GM19463 (cell line): ENCODE measurements around the gene TRPM3.

Source experiments
- ATAC-seq: cut with Tn5 transposase; IDR thresholded peaks from one replicate; pipeline ENCODE4 v1.9.1; 2021; ENCODE audit warnings: mild to moderate bottlenecking, moderate library complexity; ENCODE audit not compliant: unreplicated experiment

Gene TRPM3

GRCh38 chr9:70589571-70590314 is 531.7 kb downstream of the TRPM3 start:
- ATAC-seq = no peak

- no peak for ATAC-seq
Measured at GRCh38 chr9:70588999-70589398, 532.4 kb downstream of the TRPM3 start.

GRCh38 chr9:70588381-70588780 is 533.0 kb downstream of the TRPM3 start:
- ATAC-seq = no peak

- no peak for ATAC-seq
Measured at GRCh38 chr9:70587201-70587600, 534.2 kb downstream of the TRPM3 start.

- ATAC-seq = no peak
Measured at GRCh38 chr9:70586476-70586875, 534.9 kb downstream of the TRPM3 start.

- no peak for ATAC-seq
Measured at GRCh38 chr9:70581955-70582350, 539.5 kb downstream of the TRPM3 start.

GRCh38 chr9:70581214-70581954 is 540.0 kb downstream of the TRPM3 start:
- ATAC-seq = no peak

- ATAC-seq = no peak
Measured at GRCh38 chr9:70580606-70581195, 540.7 kb downstream of the TRPM3 start.

- ATAC-seq = no peak
Measured at GRCh38 chr9:70579686-70580085, 541.7 kb downstream of the TRPM3 start.

GRCh38 chr9:70578720-70579119 is 542.7 kb downstream of the TRPM3 start:
- ATAC-seq = no peak

- ATAC-seq = no peak
Measured at GRCh38 chr9:70577671-70578070, 543.8 kb downstream of the TRPM3 start.

GRCh38 chr9:70576116-70576515 is 545.3 kb downstream of the TRPM3 start:
- no peak for ATAC-seq

- no peak for ATAC-seq
Measured at GRCh38 chr9:70574151-70574837, 547.1 kb downstream of the TRPM3 start.

- ATAC-seq = no peak
Measured at GRCh38 chr9:70573308-70573707, 548.1 kb downstream of the TRPM3 start.

GRCh38 chr9:70571258-70571657 is 550.2 kb downstream of the TRPM3 start:
- no peak for ATAC-seq

GRCh38 chr9:70569791-70570190 is 551.6 kb downstream of the TRPM3 start:
- ATAC-seq = no peak

- ATAC-seq = no peak
Measured at GRCh38 chr9:70569070-70569772, 552.2 kb downstream of the TRPM3 start.

GRCh38 chr9:70567511-70567910 is 553.9 kb downstream of the TRPM3 start:
- ATAC-seq = no peak

GRCh38 chr9:70566751-70567150 is 554.7 kb downstream of the TRPM3 start:
- ATAC-seq = no peak

GRCh38 chr9:70566066-70566465 is 555.4 kb downstream of the TRPM3 start:
- ATAC-seq = no peak
